BJ (cell line): ENCODE results near the gene TWF2. TPM values are rescaled to one million over a fixed set of nuclear protein-coding genes. Genes with fewer than 3 reads are reported as not detected.
A peak's percentile ranks its signal among the peaks of the same experiment; 100 is the strongest.

Experiments used
- CTCF ChIA-PET: fragments of 350-600 bp; formaldehyde crosslinking; extraction: SDS; loops from one replicate; lab custom pipeline; 2021; ENCODE audit warnings: antibody characterized with exemption, inconsistent platforms; lab: Yijun Ruan, JAX
- POLR2A ChIA-PET: fragments of 300-600 bp; sonication (Branson Sonifier 250); formaldehyde crosslinking; extraction: SDS; loops from one replicate; lab custom pipeline; 2021; ENCODE audit warnings: antibody characterized with exemption; lab: Charles Lee
- DNase-seq: peaks from one replicate; pipeline ENCODE4 v3.0.0-alpha.2; 2011; ENCODE audit warnings: low read depth
- H3K27me3 ChIP-seq: 2 replicates; pipeline ENCODE4 v1.6.0; 2011; ENCODE audit warnings: low read length; ENCODE audit not compliant: control insufficient read depth, insufficient read depth
- H3K36me3 ChIP-seq: 2 replicates; pipeline ENCODE4 v1.5.1; 2011; ENCODE audit warnings: low read length; ENCODE audit not compliant: control insufficient read depth, insufficient read depth
- H3K4me3 ChIP-seq: 2 replicates; pipeline ENCODE4 v1.5.1; 2011; ENCODE audit warnings: low read depth, mild to moderate bottlenecking, control low read depth, low read length
- polyA plus RNA-seq: library from polyadenylated mRNA; depleted of rRNA; stranded (reverse); fragments of >200 nt; gene quantifications from 2 replicates; pipeline ENCODE4 v1.2.3, GENCODE V29; 2011
- TF ChIP-seq, protein P1 (sequence below): IDR thresholded peaks from 2 replicates; pipeline ENCODE4 v1.5.1; 2011; ENCODE audit warnings: low read depth, mild to moderate bottlenecking, control low read depth, inconsistent platforms, low read length, moderate library complexity; ENCODE audit not compliant: insufficient read depth

The TWF2 gene
- polyA plus RNA-seq, 1 experiment: 205 TPM

DNA sequence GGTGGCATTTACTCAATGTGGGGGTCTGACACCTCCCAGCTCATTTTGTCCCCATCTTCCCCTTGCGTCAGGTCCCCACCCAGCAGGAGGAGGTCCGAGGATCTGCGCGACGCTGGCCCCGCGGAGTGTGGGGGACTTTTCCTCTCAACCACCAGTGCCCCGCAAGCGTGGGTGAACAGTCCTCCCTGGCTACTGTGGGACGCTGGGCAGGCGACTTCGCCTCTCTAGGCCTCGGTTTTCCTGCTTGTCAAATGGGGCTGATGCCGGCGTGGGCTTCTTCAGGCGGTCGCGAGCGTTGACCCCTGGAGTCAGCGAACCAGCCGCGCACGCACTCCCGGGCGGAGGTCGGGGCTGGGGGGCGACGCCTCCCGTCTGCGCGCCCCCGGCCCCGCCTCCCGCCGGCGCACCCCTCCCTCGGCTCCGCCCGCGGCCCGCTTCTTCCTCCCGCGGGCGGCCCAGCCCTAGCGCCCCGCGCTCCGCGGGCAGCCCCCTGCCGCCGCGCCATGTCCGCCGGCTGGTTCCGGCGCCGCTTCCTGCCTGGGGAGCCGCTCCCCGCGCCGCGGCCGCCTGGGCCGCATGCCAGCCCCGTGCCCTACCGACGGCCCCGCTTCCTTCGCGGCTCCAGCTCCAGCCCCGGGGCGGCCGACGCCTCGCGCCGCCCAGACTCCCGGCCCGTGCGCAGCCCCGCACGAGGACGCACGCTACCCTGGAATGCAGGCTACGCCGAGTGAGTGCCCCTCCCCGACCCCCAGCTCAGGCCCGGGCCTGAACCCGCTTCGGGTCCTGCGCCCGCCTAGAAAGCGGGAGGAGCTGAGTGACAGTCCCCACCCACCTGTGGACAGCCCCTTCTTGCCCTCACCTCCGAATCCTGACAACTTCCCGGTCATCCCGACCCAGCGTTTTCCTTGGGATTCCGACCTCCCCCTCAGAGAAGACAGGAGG, 6.6 kb upstream of the TWF2 start, which contains the start of gene PPM1M:
TSS of gene PPM1M (plus strand) at position 438 of the 942 bp plus-strand sequence. CDS start at position 504, 66 bp downstream.
- ChIA-PET CTCF (interaction anchor here (0.7 to 1.6 kb wide), 5 partner anchors 8 to 94 kb away, joined by 3 to 5 read pairs (median 3); no protein-coding TSS in a partner anchor), POLR2A (interaction anchor here (0.5 kb wide), 1 partner anchor 1680 kb away, joined by 3 read pairs; no protein-coding TSS in a partner anchor)
- TF ChIP-seq, protein P1, sequence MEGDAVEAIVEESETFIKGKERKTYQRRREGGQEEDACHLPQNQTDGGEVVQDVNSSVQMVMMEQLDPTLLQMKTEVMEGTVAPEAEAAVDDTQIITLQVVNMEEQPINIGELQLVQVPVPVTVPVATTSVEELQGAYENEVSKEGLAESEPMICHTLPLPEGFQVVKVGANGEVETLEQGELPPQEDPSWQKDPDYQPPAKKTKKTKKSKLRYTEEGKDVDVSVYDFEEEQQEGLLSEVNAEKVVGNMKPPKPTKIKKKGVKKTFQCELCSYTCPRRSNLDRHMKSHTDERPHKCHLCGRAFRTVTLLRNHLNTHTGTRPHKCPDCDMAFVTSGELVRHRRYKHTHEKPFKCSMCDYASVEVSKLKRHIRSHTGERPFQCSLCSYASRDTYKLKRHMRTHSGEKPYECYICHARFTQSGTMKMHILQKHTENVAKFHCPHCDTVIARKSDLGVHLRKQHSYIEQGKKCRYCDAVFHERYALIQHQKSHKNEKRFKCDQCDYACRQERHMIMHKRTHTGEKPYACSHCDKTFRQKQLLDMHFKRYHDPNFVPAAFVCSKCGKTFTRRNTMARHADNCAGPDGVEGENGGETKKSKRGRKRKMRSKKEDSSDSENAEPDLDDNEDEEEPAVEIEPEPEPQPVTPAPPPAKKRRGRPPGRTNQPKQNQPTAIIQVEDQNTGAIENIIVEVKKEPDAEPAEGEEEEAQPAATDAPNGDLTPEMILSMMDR: no peak
- no peak for DNase-seq
- no peaks in the 10 kb centered on the region for H3K27me3 ChIP-seq
- peaks cover 14% of the 10 kb centered on the region for H3K36me3 ChIP-seq
- peak within 1 kb of the TSS; percentile 53 for H3K4me3 ChIP-seq

DNA sequence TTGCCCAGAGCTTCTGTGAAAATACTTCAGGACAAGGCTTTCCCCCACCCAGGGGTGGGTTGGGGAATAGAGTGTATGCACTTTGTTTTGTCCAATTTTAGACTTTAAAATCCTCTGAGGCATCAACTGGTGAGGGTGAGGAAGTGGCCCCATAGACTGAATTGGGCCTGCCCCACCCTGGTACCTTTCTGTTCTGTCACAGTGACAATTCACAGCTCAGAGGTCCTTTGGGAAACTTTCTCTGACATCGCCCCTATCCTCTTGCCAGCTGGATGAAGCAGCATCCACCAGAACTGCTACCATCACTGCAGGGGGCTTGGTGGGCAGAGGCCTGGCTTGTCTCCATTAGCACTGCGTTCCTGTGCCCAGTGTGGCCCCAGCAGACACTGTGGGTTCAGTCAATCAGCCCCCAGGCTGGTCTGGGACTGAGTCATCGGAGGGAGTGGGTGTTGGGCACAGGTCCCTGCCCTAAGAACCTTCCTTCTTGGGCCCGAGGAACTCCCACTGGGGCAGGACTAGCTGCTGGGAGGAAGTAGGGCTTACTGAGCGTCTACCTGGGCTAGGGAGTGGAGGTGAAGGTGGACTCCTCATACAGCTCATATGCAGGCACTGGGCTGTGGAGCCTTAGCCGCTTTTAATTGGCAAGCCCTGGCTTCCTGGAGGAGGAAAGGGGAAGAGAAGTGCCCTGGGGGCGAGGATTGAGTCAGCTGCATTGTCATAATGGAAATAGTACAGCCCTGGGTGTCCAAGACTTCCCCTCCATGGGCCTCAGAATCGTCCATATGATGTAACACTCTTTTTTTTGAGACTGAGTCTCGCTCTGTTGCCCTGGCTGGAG, 5.1 kb upstream of the TWF2 start:
- Histone ChIP-seq H3K27me3 (no peaks in the 10 kb centered on the region), H3K36me3 (peaks cover 4% of the 10 kb centered on the region), H3K4me3 (no peak overlapping the region)
- TF ChIP-seq, protein P1: no peak
- no peak for DNase-seq
- POLR2A ChIA-PET: no interaction called here
- CTCF ChIA-PET: interaction anchor here (0.7 to 1.3 kb wide), 2 partner anchors 12 to 17 kb away, joined by 3 to 4 read pairs; no protein-coding TSS in a partner anchor

DNA sequence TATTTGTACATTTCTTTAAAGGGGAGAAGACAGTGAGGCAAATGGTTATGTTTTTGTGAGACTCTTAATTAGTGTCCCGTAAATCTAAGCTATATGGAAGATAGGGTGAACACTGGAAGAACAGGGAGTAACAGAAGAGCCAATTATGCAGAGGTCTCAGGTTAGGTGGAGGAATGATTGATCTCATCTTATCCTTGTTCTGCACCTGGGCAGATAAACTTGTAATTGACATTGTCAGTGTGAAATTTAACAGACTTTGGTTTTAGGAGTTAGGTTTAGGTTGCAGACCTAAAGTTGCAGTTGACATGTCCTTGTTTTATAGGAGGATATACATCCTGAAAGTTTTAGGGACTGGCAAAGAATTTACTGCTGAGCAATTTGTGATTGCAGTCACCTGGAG, 3.1 kb upstream of the TWF2 start:
- no peak for DNase-seq
- TF ChIP-seq, protein P1: no peak
- CTCF ChIA-PET: no interaction called here
- H3K27me3 ChIP-seq: no peaks in the 10 kb centered on the region
- no peak overlapping the region for H3K4me3 ChIP-seq
- POLR2A ChIA-PET: no interaction called here
- no peaks in the 10 kb centered on the region; the same call in 1 of the 2 replicates for H3K36me3 ChIP-seq

DNA sequence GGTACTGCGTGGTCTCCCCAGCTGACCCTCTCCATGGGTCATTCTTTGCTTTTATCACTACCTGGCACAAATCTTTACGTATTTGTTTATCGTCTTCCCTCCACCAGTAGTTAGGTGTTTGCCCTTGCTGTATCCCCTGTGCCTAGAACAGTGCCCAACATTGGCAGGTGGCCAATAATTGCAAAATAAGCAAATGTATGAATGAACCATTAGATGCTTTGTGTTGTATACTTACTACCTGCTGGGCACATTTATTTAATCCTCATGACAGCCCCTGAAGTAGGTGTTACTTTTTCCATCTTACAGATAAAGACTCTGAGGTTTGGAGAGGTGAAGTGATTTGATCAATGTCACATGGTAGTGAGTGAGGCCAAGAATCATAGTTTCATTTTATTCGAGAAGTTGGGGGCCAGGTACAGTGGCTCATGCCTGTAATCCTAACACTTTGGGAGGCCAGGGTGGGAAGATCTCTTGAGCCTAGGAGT, 2.0 kb upstream of the TWF2 start:
- Histone ChIP-seq H3K36me3 (no peaks in the 10 kb centered on the region; the same call in 1 of the 2 replicates), H3K27me3 (no peaks in the 10 kb centered on the region), H3K4me3 (no peak overlapping the region)
- DNase-seq: no peak
- POLR2A ChIA-PET: no interaction called here
- CTCF ChIA-PET: interaction anchor here (0.8 to 1.4 kb wide), 5 partner anchors 9 to 98 kb away, joined by 3 to 8 read pairs (median 7); no protein-coding TSS in a partner anchor
- TF ChIP-seq, protein P1: no peak
